ENCODE measurements around the gene CNR2. TPM values are rescaled to one million over a fixed set of nuclear protein-coding genes. Genes with fewer than 3 reads are reported as not detected.
"Not testable (repeated sequence)": the region's sequence is repeated elsewhere in the genome, so short reads cannot be mapped to it uniquely, and the experiment has no call there.

The CNR2 gene
- total RNA-seq, result 0.12 TPM

DNA sequence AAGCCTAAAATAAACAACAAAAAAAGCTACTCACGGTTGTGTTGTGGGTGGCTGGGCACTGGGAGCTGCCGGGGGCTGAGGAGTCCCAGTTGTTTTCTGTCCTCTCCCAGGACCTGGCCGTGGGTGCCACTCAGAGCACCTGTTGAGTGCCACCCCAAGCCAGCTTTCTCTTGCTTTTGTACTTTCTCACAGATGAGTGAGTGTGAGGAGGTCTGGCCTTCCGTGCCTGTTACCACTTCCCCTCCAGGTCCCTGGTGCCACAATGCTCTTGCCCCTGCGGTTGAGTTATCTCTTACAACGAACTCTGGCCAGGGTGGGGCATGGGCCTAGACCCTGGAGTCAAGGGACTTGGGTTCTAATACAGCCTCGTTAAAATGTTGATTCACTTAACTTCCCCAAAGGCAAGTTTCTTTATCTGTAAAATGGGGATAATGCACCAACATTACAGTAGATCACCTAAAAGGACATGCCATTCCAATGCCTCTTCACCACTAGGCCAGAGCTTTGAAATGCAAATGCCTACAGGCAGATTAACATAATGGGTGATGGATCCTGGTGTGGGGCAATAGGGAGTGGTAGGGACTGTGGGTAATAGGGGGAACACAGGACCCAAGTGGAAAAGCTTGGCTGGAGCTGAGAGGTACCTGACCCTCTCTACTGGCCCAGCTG lies at the start of gene CNR2:
TSS of gene CNR2 (minus strand) at position 151 of the 669 bp plus-strand sequence. CDS start 37,745 bp downstream, outside the sequence.
- peak; percentile 39 for ATAC-seq

DNA sequence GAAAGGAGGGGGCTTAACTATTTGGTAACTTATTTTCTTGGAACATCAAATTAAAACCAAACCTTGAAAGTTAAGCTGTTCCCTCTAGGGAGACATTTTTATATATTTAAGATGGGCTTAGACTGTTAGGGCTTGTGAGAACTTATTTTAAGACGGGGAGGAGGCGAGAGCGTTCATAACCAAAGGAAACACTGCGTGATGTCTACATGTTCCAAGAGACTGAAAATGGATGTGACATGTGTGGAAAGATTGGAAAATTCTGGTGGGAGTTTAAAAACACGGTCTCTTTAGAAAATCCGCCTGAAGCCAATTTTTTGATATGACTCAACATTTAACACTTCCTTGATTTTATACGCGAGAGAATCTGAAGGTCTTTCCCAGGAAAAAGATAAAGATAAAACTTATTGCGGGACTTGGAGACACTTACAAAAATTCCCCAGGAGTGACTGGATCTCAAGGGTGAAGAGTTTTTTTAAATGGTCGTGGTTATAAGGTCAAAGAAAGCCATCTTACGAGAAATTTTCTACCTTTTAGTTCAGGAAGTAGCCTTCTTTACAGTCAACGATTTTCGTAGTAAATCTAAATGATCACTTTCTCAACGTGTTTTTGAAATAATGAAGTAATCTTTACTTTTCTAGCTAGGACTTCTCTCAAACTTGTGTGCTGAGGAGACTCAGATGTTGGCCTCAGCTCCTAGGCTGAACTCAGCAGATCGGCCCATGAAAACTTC lies 47.3 kb upstream of the CNR2 start:
- ATAC-seq, result no peak

DNA sequence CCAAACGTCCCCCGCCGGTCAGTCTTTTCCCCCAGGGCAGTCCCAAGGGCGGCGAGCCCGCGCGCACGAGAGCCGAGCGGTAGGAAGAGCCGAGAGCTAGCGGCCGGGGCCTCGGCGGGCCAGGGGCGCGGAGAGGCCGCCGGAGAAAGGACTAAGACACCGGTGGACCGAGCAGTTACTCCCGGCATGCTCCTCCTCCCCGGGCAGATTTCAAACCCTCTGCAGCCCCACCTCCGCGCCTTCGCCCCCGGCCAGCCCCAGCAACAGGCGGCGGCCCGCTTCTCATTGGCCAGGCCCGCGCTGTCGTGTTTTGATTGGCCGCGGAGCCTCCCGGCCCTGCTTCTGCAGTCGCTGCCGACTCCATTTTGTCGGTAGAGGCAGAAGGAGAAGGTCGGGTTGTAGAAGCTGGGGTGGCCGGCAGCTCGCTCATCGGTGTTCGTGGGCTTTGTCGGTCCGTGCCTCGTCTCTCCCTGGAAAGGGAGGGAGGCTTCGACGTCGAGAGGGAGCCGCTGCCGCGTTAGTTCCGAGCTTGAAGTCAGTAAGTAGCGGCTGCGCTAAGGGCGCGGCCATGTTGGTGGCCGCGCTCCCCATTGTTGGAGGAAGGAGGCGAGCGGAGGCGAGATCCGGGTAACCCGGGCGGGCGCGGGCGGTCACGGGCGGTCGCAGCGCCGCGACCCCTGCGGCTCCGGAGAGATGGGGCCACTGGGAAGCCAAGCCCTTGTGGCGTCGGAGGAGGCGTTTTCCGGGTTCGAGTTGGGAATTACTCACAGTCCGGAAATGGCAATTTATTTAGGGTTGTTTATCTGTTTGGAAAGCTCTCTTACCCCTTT lies 46.5 kb upstream of the CNR2 start, which contains the start of gene PNRC2:
TSS of gene PNRC2 (plus strand) at position 368 of the 830 bp plus-strand sequence. CDS start 1,630 bp downstream, outside the sequence.
- peak; percentile 97 for ATAC-seq

DNA sequence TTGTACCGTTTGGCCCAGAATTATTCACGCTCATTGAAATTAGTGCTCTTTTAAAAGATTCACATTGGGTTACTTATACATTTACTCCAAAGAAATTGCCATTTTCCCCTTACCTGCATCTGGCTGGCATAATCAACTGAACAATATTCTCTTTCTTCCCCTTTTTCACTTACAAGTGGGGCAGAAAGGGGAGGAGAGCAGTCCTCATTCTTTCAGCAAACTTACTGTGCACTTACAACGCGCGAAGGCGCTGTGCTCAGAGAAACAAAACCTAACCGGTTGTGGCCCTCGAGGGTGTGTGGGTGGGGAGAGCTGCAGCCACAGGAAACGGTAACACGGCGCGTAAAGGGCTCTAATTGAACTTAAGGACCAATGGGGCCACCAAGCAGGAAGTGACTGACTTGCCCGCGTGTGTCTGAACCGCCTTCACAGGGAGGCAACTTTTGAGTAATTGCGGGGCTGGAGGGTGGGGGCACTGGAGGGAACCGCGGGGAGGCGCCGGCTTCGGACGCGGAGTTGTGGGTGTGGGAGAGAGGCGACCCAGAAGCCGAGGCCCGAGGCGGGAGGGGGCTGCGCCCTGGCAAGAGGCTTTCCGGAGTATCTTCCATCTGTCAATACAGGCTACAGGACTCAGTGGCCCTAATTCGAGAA lies 45.8 kb upstream of the CNR2 start:
- ATAC-seq, result peak; percentile 84

DNA sequence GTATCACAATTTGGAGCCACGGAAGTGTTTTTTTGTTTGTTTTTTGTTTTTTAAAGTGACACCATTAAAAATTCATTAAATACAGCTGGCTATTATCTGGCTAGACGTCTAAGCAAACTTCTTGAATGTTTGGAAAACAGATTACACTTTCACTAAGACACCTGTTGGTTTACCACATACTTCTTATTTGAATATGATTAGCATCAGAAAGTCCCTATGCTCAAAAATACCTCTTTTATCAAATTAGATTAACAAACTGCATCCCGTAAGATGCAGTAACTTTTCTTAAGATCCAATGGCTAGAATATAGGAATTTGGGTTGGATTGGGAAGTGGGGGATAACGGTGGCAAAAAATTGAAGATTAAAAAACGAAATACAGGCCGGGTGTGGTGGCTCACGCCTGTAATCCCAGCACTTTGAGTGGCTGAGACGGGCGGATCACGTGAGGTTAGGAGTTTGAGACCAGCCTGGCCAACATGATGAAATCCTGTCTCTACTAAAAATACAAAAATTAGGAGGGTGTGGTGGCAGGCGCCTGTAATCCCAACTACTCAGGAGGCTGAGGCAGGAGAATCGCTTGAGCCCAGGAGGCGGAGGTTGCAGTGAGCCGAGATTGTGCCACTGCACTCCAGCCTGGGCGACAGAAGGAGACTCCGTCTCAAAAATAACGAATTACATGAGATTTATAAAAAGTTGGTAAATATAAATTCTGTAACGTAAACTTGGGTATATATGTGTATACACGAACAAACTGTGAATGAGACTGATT lies 45.1 kb upstream of the CNR2 start:
- ATAC-seq, result not testable (repeated sequence)

DNA sequence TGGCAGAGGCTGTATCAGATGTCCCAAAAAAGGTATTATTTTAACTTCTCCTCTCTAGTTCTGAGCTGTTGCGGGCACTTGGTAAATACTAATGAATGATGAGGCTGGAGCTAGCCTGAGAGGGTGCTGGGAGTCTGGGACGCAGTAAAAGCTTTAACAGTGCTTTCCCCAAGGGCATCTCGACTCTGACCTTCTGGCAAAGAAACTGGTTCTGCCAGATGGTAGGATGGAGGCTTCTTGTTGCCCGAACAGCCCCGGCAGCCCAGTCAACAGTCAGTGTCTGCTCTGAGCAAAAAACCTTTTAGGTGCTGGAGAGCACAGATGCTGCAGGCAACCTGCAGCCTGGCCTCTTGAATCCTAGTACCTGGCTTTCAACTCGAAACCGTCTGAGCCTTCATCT lies 43.9 kb upstream of the CNR2 start:
- no peak for ATAC-seq

DNA sequence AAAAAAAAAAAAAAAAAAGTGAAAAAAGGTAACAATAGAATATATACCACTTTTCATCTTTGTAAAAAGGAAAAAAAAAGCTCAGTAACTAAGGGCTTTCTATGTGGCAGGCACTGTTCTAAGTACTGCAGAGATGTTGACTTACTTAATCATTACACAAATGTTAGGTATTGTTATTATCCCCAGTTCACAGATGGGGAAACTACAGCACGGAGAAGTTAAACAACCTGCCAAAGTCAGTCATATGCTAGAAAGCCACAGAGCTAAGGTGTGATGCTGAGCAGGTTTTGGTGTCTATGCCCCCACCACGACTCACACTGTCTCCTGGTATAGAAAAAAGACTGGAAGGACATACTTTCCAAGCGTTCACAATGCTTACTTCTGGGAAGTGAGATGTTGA lies 39.9 kb upstream of the CNR2 start:
- no peak for ATAC-seq

DNA sequence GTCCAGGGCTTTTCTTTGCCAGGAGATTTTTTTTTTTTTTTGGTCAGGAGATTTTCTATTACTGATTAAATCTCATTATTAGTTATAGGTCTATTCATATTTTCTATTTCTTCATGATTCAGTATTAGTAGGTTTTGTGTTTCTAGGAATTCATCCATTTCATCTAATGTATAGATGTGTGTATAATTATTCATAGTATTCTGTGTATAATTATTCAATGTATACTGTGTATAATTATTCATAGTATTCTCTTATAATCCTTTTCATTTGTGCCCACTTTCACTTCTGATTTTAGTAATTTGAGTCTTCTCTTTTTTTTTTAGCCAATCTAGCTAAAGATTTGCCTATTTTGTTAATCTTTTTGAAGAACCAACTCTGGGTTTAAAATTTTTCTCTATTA lies 34.2 kb upstream of the CNR2 start:
- ATAC-seq, result no peak

DNA sequence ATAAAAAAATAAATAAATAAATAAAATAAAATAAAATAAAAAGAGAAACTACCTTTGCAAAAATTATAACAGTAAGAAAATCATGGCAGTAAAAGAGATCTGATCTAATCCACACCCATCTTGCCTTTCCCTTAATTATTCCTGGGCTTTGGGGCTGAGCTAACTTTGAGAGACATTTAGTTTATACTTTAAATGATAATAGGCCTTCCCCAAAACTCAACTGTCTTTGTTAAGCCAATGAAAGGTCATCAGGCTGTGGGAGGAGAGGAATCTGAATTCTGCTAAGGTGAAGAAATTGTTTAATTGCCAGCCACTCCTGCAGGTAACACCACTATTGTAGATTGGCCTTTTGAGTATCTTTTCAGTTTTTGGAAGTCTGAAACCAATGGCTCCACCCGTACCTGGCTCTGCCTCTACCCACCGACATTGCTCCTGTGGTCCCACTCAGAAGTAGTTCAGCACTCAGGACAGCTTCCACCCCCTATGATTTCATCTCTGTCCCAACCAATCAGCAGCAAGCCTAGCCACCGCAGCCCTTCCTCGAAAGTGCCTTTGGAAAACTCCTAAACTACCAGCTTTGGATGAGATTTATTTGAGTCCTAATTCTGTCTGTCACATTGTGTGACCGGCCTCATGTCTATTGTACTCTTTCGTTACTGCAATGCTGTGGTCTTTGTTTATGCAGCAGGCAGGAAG lies 23.5 kb upstream of the CNR2 start:
- no peak for ATAC-seq

DNA sequence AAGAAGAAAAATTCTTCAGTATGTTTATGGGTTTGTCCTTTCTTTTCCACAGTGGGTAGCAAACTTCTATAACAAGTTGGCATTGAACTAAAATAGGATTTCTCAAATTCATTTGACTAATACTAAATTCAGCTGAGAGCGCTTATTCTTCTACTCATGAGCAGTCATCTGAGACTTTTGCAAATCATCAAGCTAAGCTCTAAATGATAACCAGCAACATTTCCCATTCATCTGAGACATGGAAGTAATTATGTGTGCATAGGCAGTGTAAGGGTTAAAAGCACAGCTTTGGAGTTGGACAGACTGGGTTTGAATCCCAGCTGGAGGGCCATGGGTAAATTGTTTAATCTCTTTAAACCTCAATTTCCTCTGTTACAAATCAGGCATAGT lies 18.3 kb upstream of the CNR2 start:
- no peak for ATAC-seq

DNA sequence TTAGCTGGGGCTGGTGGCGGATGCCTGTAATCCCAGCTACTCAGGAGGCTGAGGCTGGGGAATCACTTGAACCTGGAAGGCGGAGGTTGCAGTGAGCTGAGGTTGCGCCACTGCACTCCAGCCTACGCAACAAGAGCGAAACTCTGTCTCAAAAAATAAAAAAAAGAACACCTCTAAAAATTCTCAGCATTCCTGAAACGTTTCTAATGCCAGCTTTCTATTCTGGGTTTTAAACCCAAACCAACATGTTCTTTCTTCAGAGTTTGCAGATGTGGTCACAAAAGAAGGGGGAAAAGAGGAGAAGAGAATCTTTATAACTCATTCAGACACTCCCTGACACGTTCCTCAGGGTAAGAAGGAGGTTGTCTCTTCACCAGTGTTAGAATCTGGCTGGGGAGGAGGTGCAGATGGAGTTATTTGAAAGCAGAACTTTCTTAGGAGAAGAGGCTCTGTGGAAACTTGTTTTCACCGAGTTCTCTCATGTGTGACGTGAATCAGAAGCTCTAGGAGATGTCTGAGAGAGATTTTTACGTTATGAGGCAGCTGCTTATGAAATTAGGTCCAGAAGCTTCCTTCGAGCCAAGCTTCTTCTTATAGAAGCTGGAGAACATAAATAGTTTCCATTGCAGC lies 17.8 kb upstream of the CNR2 start:
- ATAC-seq, result peak; percentile 17

DNA sequence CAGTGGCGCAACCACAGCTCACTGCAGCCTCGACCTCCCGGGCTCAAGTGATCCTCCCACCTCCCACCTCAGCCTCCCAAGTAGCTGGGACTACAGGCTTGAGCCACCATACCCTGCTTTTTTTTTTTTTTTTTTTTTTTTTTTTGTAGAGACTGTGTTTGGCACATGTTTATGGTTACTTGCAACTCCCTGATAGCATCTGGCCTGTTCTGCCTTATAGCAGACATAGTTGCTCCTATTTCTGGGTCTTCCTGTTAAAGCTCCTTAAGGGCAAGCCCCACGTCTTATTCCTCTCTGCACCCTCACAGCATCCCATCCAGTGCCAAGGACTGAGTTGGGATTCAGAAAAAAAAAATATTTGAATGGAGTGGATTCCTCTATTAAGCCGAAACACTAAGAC lies 17.1 kb upstream of the CNR2 start:
- no peak for ATAC-seq

DNA sequence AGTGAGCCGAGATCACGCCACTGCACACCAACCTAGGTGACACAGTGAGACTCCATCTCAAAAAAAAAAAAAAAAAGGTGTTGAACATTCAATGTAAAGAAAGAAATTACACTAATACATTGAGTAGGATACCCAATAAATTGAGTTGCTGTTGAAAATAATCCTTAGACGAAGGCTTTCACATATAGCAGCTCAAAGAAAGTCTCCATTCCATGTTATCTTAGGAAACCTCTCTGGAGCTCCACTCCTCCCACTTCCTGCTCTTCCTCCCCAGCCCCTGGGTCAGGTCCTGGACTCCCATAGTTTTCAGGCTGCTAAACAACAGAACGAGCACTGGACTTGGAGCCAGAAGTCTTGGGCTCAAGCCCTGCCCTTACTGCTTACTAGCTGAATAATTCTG lies 15.6 kb upstream of the CNR2 start:
- ATAC-seq, result no peak

DNA sequence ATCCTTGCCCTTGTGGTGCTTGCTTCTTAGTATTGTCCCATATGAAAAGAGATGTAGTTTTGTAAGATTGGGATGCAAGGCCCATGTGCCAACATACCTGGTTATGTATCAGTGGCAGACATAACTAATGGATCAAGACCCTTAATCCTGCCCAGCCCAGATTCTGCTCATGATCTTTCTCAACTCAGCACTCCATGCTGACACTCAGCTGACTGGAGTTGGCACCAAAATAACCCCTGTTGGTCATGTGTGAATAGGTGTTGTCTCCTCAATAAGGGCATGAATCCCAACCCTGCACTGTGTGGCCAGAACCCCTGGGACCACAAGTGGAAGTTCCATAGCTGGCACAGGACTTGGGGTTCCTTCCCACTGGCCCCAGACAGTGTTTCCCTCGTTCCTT lies 13.9 kb upstream of the CNR2 start:
- ATAC-seq, result peak; percentile 20

DNA sequence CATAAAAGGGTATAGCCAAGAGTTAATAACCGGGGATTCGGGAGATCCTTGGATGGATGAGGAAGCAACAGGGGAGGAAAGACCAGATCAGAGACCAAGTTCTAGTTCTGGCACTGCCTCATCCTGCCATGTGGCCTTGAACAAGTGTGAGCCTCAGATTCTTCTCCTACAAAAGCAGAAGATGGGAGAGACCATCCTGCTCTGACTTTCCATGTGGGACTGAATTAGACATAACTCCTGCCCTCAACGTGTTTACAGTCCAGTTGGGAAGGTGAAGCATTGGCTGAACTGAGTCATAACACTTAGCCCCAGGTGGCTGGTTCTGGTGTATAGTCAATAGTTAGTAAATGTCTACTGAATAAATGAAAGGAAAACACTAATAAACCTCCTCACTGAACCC lies 12.1 kb upstream of the CNR2 start:
- no peak for ATAC-seq

DNA sequence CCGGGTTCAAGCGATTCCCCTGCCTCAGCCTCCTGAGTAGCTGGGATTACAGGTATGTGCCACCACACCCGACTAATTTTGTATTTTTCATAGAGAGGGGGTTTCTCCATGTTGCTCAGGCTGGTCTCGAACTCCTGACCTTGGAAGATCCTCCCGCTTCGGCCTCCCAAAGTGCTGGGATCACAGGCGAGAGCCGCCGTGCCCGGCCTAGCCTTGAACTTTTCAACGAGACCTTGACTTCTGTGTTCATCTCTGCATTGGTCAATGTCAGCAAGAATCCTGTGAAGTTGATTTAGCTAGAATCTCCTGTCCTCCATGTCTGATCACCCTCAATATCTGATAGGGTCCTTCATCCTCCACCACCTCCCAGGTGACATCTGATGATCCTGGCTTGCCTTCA lies 11.4 kb upstream of the CNR2 start:
- ATAC-seq, result no peak

DNA sequence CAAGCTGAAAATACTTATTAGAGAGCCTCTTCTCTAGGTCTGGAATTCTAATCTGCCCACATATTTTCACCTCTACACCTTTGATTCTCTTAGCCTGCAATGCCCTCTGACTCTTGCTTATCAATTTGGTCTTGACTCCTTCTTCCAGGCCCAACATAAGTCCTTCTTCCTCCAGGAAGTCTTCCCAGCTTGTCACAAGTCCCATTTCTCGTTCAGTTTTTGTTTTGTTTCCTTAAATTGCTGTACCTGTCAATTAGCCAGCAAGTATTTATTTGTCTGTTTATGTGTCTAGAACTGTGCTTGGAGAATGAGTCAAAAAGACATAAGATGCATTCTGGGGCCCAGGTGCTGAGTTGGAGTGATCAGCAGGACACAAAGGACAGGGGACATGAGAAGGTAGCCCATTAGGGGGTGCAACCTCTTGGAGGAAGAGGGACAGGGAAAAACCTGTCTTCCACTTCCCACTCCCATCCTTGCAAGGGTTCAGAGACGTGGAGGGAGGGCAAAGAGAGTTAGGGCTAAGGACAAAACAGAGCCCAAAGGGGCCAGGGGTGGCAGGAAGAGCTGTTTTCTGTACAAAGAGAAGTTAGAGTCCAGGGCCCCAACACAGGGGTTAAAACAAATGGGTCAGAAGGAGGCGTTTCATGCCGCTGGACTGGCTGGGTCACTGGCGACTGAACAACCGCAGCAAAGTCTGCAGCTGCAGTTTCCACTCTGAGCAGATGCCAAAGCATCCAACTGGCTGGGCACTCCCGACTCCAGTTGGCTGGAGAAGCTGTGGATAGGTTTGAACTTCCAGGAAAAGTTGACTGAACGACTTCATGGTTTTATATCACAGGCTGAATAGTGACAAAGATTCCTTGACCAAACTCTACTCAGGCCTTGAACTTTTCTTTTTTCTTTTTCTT lies 10.7 kb upstream of the CNR2 start:
- no peak for ATAC-seq

DNA sequence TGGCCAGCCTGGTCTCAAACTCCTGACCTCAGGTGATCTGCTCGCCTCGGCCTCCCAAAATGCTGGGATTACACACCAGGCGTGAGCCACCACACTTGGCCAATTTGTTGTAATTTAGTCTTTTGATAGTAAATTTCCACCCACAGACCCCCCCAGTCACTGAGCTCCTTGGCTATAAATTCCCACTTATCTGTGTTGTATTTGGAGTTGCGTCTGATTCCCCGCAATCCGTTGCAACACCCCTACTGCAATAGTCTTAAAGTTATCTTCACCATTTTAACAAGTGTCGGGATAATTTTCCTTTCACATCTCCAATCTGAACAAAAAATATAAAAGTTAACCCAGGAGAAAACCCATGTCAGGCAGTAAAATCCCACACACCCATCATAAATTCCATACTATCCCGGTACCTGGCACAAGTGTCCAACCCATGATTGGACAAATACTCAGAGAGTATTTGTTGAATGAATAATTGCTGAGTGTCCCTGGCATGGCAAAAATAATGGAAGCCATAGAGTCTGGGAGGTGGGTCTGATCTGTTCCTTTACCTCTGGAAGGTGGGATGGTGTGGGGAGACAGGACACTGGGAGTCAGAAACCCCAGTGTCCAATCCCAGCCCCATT lies 9.3 kb upstream of the CNR2 start:
- no peak for ATAC-seq
